ENCODE data around the gene TIAM1.

Gene TIAM1

DNA sequence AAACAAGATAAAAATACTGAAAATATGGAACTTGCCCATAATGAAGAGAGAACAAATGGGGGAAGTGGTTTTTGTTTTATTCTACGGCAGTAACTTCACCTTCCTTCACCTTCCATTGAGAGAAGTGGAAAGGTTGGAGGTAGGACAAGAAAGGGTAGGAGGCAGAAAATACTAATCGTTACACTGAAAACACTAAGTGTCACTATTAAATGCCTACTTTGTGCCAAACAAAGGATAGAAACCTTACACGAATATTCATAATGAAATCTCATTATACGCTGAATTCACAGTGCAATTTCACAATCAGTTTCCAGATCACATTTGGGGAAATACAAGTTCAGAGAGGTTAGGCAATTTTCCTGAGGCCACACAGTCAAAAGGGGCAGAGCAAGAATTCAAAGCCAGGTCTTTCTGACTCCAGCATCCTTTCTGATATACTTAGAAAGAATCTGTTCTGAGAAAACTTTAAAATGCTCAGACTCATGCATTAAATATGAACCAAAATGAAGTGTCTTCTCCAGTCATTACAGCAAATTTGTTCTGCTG lies 3.0 kb downstream of the TIAM1 start:
- no peak for TF ChIP-seq CTCF (IDR thresholded peaks at IDR 0.05; ENCODE audit: insufficient read depth, low read length, poor library complexity, severe bottlenecking)
- no peak for DNase-seq (ENCODE audit: extremely low read depth, insufficient read length)
- H3K27me3 ChIP-seq (replicated peaks; ENCODE audit: control insufficient read depth, insufficient read depth, low read length) = no peaks in the 10 kb centered on the region; the same call in 1 of the 2 replicates

DNA sequence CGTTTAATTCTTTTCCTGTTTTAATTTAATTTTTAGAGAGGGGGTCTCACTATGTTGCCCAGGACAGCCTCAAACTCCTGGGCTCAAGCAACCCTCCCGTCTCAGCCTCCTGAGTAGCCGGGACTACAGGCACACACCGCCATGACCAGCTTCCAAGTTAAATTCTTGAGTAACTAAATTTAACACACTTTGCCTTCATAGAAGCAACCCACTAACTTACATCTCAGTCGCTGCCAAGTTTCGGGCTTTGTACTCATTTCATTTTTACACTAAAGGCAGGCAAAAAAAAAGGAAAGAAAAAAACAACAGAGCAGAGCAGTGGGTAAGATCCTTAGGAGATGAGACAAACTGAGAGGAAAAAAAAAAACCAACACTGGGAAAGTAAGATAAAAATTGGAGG lies 3.5 kb downstream of the TIAM1 start:
- Histone ChIP-seq H3K36me3 (ENCODE audit: control insufficient read depth, insufficient read depth, low read length) (no peaks in the 10 kb centered on the region), H3K4me3 (replicated peaks; ENCODE audit: low read depth, low read length) (no peak overlapping the region), H3K27me3 (replicated peaks; ENCODE audit: control insufficient read depth, insufficient read depth, low read length) (no peaks in the 10 kb centered on the region; the same call in 1 of the 2 replicates)
- no peak for TF ChIP-seq CTCF (IDR thresholded peaks at IDR 0.05; ENCODE audit: insufficient read depth, low read length, poor library complexity, severe bottlenecking)
- DNase-seq (ENCODE audit: extremely low read depth, insufficient read length) = no peak

More for the DNA sequence above, 3.0 kb downstream of the TIAM1 start:
- Histone ChIP-seq H3K4me3 (replicated peaks; ENCODE audit: low read depth, low read length) (no peak overlapping the region), H3K36me3 (ENCODE audit: control insufficient read depth, insufficient read depth, low read length) (no peaks in the 10 kb centered on the region)

GRCh38 chr21:31339721-31340120 lies 4.3 kb downstream of the TIAM1 start:
- DNase-seq (ENCODE audit: extremely low read depth, insufficient read length) = no peak
- Histone ChIP-seq H3K36me3 (ENCODE audit: control insufficient read depth, insufficient read depth, low read length) (no peaks in the 10 kb centered on the region), H3K27me3 (replicated peaks; ENCODE audit: control insufficient read depth, insufficient read depth, low read length) (no peaks in the 10 kb centered on the region; the same call in 1 of the 2 replicates), H3K4me3 (replicated peaks; ENCODE audit: low read depth, low read length) (no peak overlapping the region)
- no peak for TF ChIP-seq CTCF (IDR thresholded peaks at IDR 0.05; ENCODE audit: insufficient read depth, low read length, poor library complexity, severe bottlenecking)

- no peaks in the 10 kb centered on the region; the same call in none of the 2 replicates for H3K27me3 ChIP-seq (replicated peaks; ENCODE audit: control insufficient read depth, insufficient read depth, low read length)
- no peak for DNase-seq (ENCODE audit: extremely low read depth, insufficient read length)
- TF ChIP-seq CTCF (IDR thresholded peaks at IDR 0.05; ENCODE audit: insufficient read depth, low read length, poor library complexity, severe bottlenecking) = no peak
- no peaks in the 10 kb centered on the region for H3K36me3 ChIP-seq (ENCODE audit: control insufficient read depth, insufficient read depth, low read length)
- no peak overlapping the region for H3K4me3 ChIP-seq (replicated peaks; ENCODE audit: low read depth, low read length)
Observed at GRCh38 chr21:31338908-31339368, 5.1 kb downstream of the TIAM1 start.

DNA sequence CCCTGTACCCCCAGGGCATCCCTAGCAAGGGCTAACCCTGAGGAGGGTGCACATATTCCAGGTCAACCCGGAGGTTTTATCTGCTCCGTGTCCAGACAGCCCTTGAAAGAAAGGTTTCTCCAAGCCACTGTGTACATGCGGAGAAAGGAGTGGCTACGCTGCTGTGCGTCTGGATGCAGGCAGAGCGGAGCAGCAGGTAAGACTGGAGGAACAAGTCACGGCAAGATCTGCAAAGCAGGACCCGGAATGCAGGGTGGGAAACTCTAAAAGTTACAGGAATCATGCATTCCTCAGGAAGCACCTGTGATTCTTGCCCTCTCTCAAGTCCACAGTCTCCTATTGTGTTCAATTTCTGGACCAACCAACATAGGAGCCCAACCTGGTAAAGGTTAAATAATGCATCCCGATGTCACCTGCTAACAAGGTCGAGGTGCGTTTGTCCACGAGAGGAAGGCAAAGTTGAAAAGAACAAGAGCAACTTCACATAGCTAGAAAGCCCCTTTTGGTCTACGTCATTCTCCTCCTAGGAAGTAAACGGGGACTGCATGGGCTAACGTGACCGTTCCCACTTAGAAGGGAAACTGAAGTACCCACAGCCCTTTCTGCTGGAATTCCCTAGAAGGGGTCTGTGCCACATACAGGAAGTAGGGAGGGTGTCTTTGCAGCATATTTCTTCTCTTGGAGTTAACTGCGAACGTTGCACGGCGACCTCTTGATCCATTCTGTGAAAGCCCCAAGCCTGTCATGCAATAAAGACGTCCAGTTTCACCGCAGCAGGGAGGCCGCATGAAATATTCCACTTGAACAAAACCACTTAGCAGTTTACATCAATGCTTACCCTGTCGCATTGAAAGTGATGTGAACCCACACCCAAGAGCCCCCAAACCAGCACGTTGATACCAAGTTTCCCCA lies 5.8 kb downstream of the TIAM1 start:
- no peaks in the 10 kb centered on the region; the same call in 1 of the 2 replicates for H3K27me3 ChIP-seq (replicated peaks; ENCODE audit: control insufficient read depth, insufficient read depth, low read length)
- no peak for TF ChIP-seq CTCF (IDR thresholded peaks at IDR 0.05; ENCODE audit: insufficient read depth, low read length, poor library complexity, severe bottlenecking)
- H3K4me3 ChIP-seq (replicated peaks; ENCODE audit: low read depth, low read length) = no peak overlapping the region
- H3K36me3 ChIP-seq (ENCODE audit: control insufficient read depth, insufficient read depth, low read length) = no peaks in the 10 kb centered on the region
- DNase-seq (ENCODE audit: extremely low read depth, insufficient read length) = no peak

All from GM06990 (cell line).